Bronchial epithelial cell (primary cell): ENCODE data around the gene MYO7A. TPM values are rescaled to one million over a fixed set of nuclear protein-coding genes. Genes with fewer than 3 reads are reported as not detected.
A peak's percentile ranks its signal among the peaks of the same experiment; 100 is the strongest.

Experiments
- DNase-seq: peaks from one replicate; pipeline ENCODE4 v3.0.0-alpha.2; 2010; ENCODE audit warnings: low read depth
- FAIRE-seq: peaks from 2 replicates; lab custom pipeline; 2011; peaks lifted over from hg19 to GRCh38; lab: Jason Lieb, UNC
- H3K27me3 ChIP-seq: 2 replicates; pipeline ENCODE4 v1.5.1; 2011; ENCODE audit warnings: low read length; ENCODE audit not compliant: control insufficient read depth, insufficient read depth
- H3K36me3 ChIP-seq: 2 replicates; pipeline ENCODE4 v1.5.1; 2011; ENCODE audit warnings: low read length; ENCODE audit not compliant: control insufficient read depth, insufficient read depth
- H3K4me3 ChIP-seq: 2 replicates; pipeline ENCODE4 v1.5.1; 2011; ENCODE audit warnings: mild to moderate bottlenecking, low read depth, low read length, control low read depth
- CTCF ChIP-seq: IDR thresholded peaks from 2 replicates; pipeline ENCODE4 v1.5.1; 2011; ENCODE audit warnings: mild to moderate bottlenecking, moderate library complexity, low read length, control low read depth, inconsistent platforms; ENCODE audit not compliant: insufficient read depth, severe bottlenecking
- total RNA-seq: library from RNA; depleted of rRNA; stranded (reverse); fragments of >200 nt; gene quantifications from 2 replicates; pipeline ENCODE4 v1.2.1, GENCODE V29; 2014

Gene MYO7A
- total RNA-seq, 1 donor from 2014 or later: under 0.01 TPM

- no peak for FAIRE-seq
- no peak for TF ChIP-seq CTCF
- H3K4me3 ChIP-seq: no peak overlapping the region
- no peak for DNase-seq
- peaks cover 4% of the 10 kb centered on the region for H3K27me3 ChIP-seq
- no peaks in the 10 kb centered on the region for H3K36me3 ChIP-seq
Observed at GRCh38 chr11:77153276-77154185, 25.5 kb downstream of the MYO7A start.

GRCh38 chr11:77154381-77155081, 26.5 kb downstream of the MYO7A start:
- no peak for FAIRE-seq
- DNase-seq: no peak
- peaks cover 4% of the 10 kb centered on the region for H3K27me3 ChIP-seq

GRCh38 chr11:77155082-77155475, 27.0 kb downstream of the MYO7A start:
- FAIRE-seq (no peak), DNase-seq (no peak)
- H3K36me3 ChIP-seq: no peaks in the 10 kb centered on the region
- TF ChIP-seq CTCF: no peak
- peaks cover 4% of the 10 kb centered on the region for H3K27me3 ChIP-seq
- no peak overlapping the region for H3K4me3 ChIP-seq

More at GRCh38 chr11:77154381-77155081, 26.5 kb downstream of the MYO7A start:
- no peak for TF ChIP-seq CTCF
- Histone ChIP-seq H3K4me3 (no peak overlapping the region), H3K36me3 (no peaks in the 10 kb centered on the region)

GRCh38 chr11:77155556-77156130, 27.6 kb downstream of the MYO7A start:
- no peaks in the 10 kb centered on the region for H3K36me3 ChIP-seq
- peaks cover 4% of the 10 kb centered on the region for H3K27me3 ChIP-seq
- DNase-seq (no peak), FAIRE-seq (no peak)
- TF ChIP-seq CTCF: no peak
- no peak overlapping the region for H3K4me3 ChIP-seq

- H3K27me3 ChIP-seq: peaks cover 2% of the 10 kb centered on the region
- no peak for DNase-seq
- no peak for TF ChIP-seq CTCF
- no peaks in the 10 kb centered on the region for H3K36me3 ChIP-seq
- peak; percentile 23 for FAIRE-seq
- no peak overlapping the region for H3K4me3 ChIP-seq
Observed at GRCh38 chr11:77156396-77157195, 28.6 kb downstream of the MYO7A start.
